ENCODE data around the gene PLXNA4.

- TF ChIP-seq CTCF (IDR thresholded peaks at IDR 0.05) (no peak), POLR2A (IDR thresholded peaks at IDR 0.05) (no peak)
These were observed 157.4 kb downstream of the PLXNA4 start for GRCh38 chr7:132418840-132419239.

Measured in body of pancreas (tissue), 4 donors.